Uterus (tissue), 4 donors: ENCODE results near the gene CPA4. TPM values are rescaled to one million over a fixed set of nuclear protein-coding genes. Genes with fewer than 3 reads are reported as not detected.

Experiments
- DNase-seq, 2 donors: peaks; one replicate each; pipeline ENCODE4 v3.0.0-alpha.2; 2019 to 2020
- H3K27ac ChIP-seq, 2 donors: fragments of 200-600 bp; sonication (generic); 1 replicate in 1 of 2; 2 replicates in 1 of 2; pipeline ENCODE4 v1.5.1; 2016 to 2018
- H3K27me3 ChIP-seq, 2 donors: fragments of 200-600 bp; sonication (generic); one replicate each; pipeline ENCODE4 v1.5.1; 2018 to 2019; ENCODE audit warnings: control low read depth in 1 of 2
- H3K36me3 ChIP-seq, 2 donors: fragments of 200-600 bp; sonication (generic); one replicate each; pipeline ENCODE4 v1.5.1; 2019; ENCODE audit warnings: control low read depth in 1 of 2
- H3K4me1 ChIP-seq, 2 donors: fragments of 200-600 bp; sonication (generic); one replicate each; pipeline ENCODE4 v1.5.1; 2018 to 2019; ENCODE audit warnings: control low read depth in 1 of 2
- H3K4me3 ChIP-seq, 2 donors: fragments of 200-600 bp; sonication (generic); 1 replicate in 1 of 2; 2 replicates in 1 of 2; pipeline ENCODE4 v1.5.1; 2018 to 2019; ENCODE audit warnings: mild to moderate bottlenecking in 1 of 2
- H3K9me3 ChIP-seq, 2 donors: fragments of 200-600 bp; sonication (generic); one replicate each; pipeline ENCODE4 v1.5.1; 2019; ENCODE audit warnings: control low read depth in 1 of 2
- CTCF ChIP-seq, 4 experiments: fragments of 200-600 bp in 2 of 4; fragments of 450-650 bp in 2 of 4; sonication (generic) in 2 of 4; IDR thresholded peaks; one replicate each; pipeline ENCODE4 v1.5.1; 2016 to 2019; ENCODE audit warnings: antibody characterized with exemption in 4 of 4, mild to moderate bottlenecking in 2 of 4, moderate library complexity in 1 of 4
- POLR2A ChIP-seq, 2 donors: fragments of 450-650 bp; IDR thresholded peaks; one replicate each; pipeline ENCODE4 v1.6.1; 2016; ENCODE audit warnings: antibody characterized with exemption in 2 of 2, mild to moderate bottlenecking in 1 of 2, moderate library complexity in 1 of 2
- intact Hi-C: fragments of 100-400 bp; cut with DNase I; formaldehyde crosslinking; loops from one replicate; pipeline ENCODE4 v1.15.1; 2023; ENCODE audit warnings: low total_unique reads
- total RNA-seq, 4 donors: library from RNA; depleted of rRNA in 3 of 4; stranded (reverse); fragments of >200 nt in 3 of 4; gene quantifications; one replicate each; pipeline versions ENCODE4 v1.1.0 to v1.2.4, GENCODE V29; 2014 to 2023
- donor health status: DM: yes; HTN: yes; CAD: no.

CPA4 gene
- total RNA-seq, 4 donors from 2014 or later = 1.3 TPM; not detected in 3

- DNase-seq = no peak
- Histone ChIP-seq H3K36me3 (no peaks in the 10 kb centered on the region), H3K27me3 (no peaks in the 10 kb centered on the region), H3K9me3 (no peaks in the 10 kb centered on the region), H3K4me1 (no peaks in the 10 kb centered on the region), H3K27ac (no peak within 1 kb of the TSS), H3K4me3 (peak within 1 kb of the TSS in 1 of 2 donors; percentile 9)
- intact Hi-C loops = no loop called here
- TF ChIP-seq POLR2A (IDR thresholded peaks at IDR 0.05) (no peak), CTCF (IDR thresholded peaks at IDR 0.05) (no peak)
Measured at GRCh38 chr7:130344271-130344866, 51.4 kb downstream of the CPA4 start, which contains the start of gene CPA5. CPA5 (plus strand) TSS chr7:130344816; CDS start chr7:130346486, 1,670 bp downstream.

GRCh38 chr7:130345136-130345535 lies 52.2 kb downstream of the CPA4 start:
- no peak for DNase-seq
- Histone ChIP-seq H3K36me3 (no peaks in the 10 kb centered on the region), H3K27me3 (no peaks in the 10 kb centered on the region), H3K4me3 (peak overlapping the region in 1 of 2 donors; percentile 9), H3K4me1 (no peaks in the 10 kb centered on the region), H3K9me3 (no peaks in the 10 kb centered on the region), H3K27ac (no peak overlapping the region)
- TF ChIP-seq CTCF (IDR thresholded peaks at IDR 0.05) = no peak
- TF ChIP-seq POLR2A (IDR thresholded peaks at IDR 0.05) = no peak
- intact Hi-C loops = no loop called here

- no peaks in the 10 kb centered on the region for H3K36me3 ChIP-seq
- TF ChIP-seq POLR2A (IDR thresholded peaks at IDR 0.05) (no peak), CTCF (IDR thresholded peaks at IDR 0.05) (no peak)
- H3K4me3 ChIP-seq = no peak overlapping the region
- no peaks in the 10 kb centered on the region for H3K27me3 ChIP-seq
- H3K27ac ChIP-seq = no peak overlapping the region
- no peaks in the 10 kb centered on the region for H3K9me3 ChIP-seq
- intact Hi-C loops = no loop called here
- no peaks in the 10 kb centered on the region for H3K4me1 ChIP-seq
- no peak for DNase-seq
Measured at GRCh38 chr7:130345725-130346124, 52.8 kb downstream of the CPA4 start.

- Histone ChIP-seq H3K4me1 (peaks cover 0 to under 1% of the 10 kb centered on the region in 2 donors), H3K4me3 (no peak overlapping the region), H3K27ac (no peak overlapping the region), H3K9me3 (no peaks in the 10 kb centered on the region), H3K36me3 (no peaks in the 10 kb centered on the region), H3K27me3 (no peaks in the 10 kb centered on the region)
- intact Hi-C loops = no loop called here
- DNase-seq = no peak
- TF ChIP-seq POLR2A (IDR thresholded peaks at IDR 0.05) (no peak), CTCF (IDR thresholded peaks at IDR 0.05) (no peak)
Measured at GRCh38 chr7:130346177-130346905, 53.4 kb downstream of the CPA4 start.

- Histone ChIP-seq H3K27me3 (no peaks in the 10 kb centered on the region), H3K9me3 (no peaks in the 10 kb centered on the region), H3K4me3 (no peak overlapping the region), H3K36me3 (no peaks in the 10 kb centered on the region), H3K4me1 (peaks cover 0 to 6% of the 10 kb centered on the region in 2 donors), H3K27ac (no peak overlapping the region)
- intact Hi-C loops = no loop called here
- TF ChIP-seq POLR2A (IDR thresholded peaks at IDR 0.05) (no peak), CTCF (IDR thresholded peaks at IDR 0.05) (no peak)
- no peak for DNase-seq
Measured at GRCh38 chr7:130346941-130347340, 54.0 kb downstream of the CPA4 start.
